HG02610 (cell line): ENCODE measurements around the gene IL36RN.

ENCODE experiments used
- ATAC-seq: cut with Tn5 transposase; IDR thresholded peaks from one replicate; pipeline ENCODE4 v1.9.1; 2021; ENCODE audit warnings: mild to moderate bottlenecking, moderate library complexity; ENCODE audit not compliant: unreplicated experiment

The IL36RN gene

GRCh38 chr2:113046465-113046864, 12.5 kb upstream of the IL36RN start:
- ATAC-seq, result no peak

GRCh38 chr2:113050921-113051895, 7.8 kb upstream of the IL36RN start:
- ATAC-seq, result no peak

GRCh38 chr2:113052396-113052917, 6.5 kb upstream of the IL36RN start, which contains the start of gene IL36B:
IL36B (minus strand) TSS chr2:113052867.
- ATAC-seq, result no peak

GRCh38 chr2:113053666-113054065, 5.3 kb upstream of the IL36RN start:
- ATAC-seq, result no peak

- ATAC-seq, result no peak
Measured at GRCh38 chr2:113054066-113054465, 4.9 kb upstream of the IL36RN start.

GRCh38 chr2:113056521-113056920, 2.5 kb upstream of the IL36RN start:
- ATAC-seq, result no peak

- ATAC-seq, result no peak
Measured at GRCh38 chr2:113057117-113057516, 1.9 kb upstream of the IL36RN start.

GRCh38 chr2:113058411-113058994, 495 bp upstream of the IL36RN start:
- no peak for ATAC-seq

- no peak for ATAC-seq
Measured at GRCh38 chr2:113060396-113060795, 1.4 kb downstream of the IL36RN start.

GRCh38 chr2:113060796-113061195, 1.8 kb downstream of the IL36RN start:
- ATAC-seq, result no peak

GRCh38 chr2:113061241-113061640, 2.2 kb downstream of the IL36RN start:
- ATAC-seq, result no peak

- no peak for ATAC-seq
Measured at GRCh38 chr2:113061896-113062770, 3.1 kb downstream of the IL36RN start.

- ATAC-seq, result no peak
Measured at GRCh38 chr2:113064281-113064680, 5.3 kb downstream of the IL36RN start.

GRCh38 chr2:113064898-113065297, 5.9 kb downstream of the IL36RN start:
- no peak for ATAC-seq

- ATAC-seq, result no peak
Measured at GRCh38 chr2:113067681-113068080, 8.7 kb downstream of the IL36RN start, which contains the start of gene IL1F10. IL1F10 (plus strand) TSS chr2:113067970; CDS start chr2:113072739, 4,769 bp downstream.

GRCh38 chr2:113068249-113068648, 9.3 kb downstream of the IL36RN start:
- ATAC-seq, result no peak

- no peak for ATAC-seq
Measured at GRCh38 chr2:113068706-113069485, 9.9 kb downstream of the IL36RN start.

GRCh38 chr2:113069676-113070605, 10.9 kb downstream of the IL36RN start:
- no peak for ATAC-seq

GRCh38 chr2:113070606-113070975, 11.6 kb downstream of the IL36RN start:
- ATAC-seq, result no peak
